Astrocyte (in vitro differentiated cells and primary cell): ENCODE results near the gene KIZ. TPM values are rescaled to one million over a fixed set of nuclear protein-coding genes. Genes with fewer than 3 reads are reported as not detected.

ENCODE experiments used
- DNase-seq: peaks from one replicate; pipeline ENCODE4 v3.0.0-alpha.2; 2010; ENCODE audit warnings: low read depth
- FAIRE-seq: peaks from 2 replicates; lab custom pipeline; 2011; peaks lifted over from hg19 to GRCh38; lab: Jason Lieb, UNC
- H2AFZ ChIP-seq: 2 replicates; pipeline ENCODE4 v1.6.0; 2012; ENCODE audit warnings: low read depth, low read length, inconsistent platforms
- H3K27ac ChIP-seq: 2 replicates; pipeline ENCODE4 v1.5.1; 2011; ENCODE audit warnings: low read depth, low read length, inconsistent platforms
- H3K27me3 ChIP-seq: 2 replicates; pipeline ENCODE4 v1.6.0; 2011; ENCODE audit warnings: low read length, inconsistent platforms; ENCODE audit not compliant: insufficient read depth
- H3K36me3 ChIP-seq: 2 replicates; pipeline ENCODE4 v1.5.1; 2011; ENCODE audit warnings: low read length, inconsistent platforms; ENCODE audit not compliant: insufficient read depth
- H3K4me1 ChIP-seq: 2 replicates; pipeline ENCODE4 v1.5.1; 2011; ENCODE audit warnings: low read length, inconsistent platforms; ENCODE audit not compliant: insufficient read depth
- H3K4me2 ChIP-seq: 2 replicates; pipeline ENCODE4 v1.6.0; 2012; ENCODE audit warnings: low read length, inconsistent platforms
- H3K4me3 ChIP-seq: 2 replicates; pipeline ENCODE4 v1.5.1; 2011; ENCODE audit warnings: low read depth, mild to moderate bottlenecking, low read length, inconsistent platforms; ENCODE audit not compliant: insufficient read depth
- H3K79me2 ChIP-seq: 2 replicates; pipeline ENCODE4 v1.6.0; 2012; ENCODE audit warnings: mild to moderate bottlenecking, low read length, inconsistent platforms; ENCODE audit not compliant: insufficient read depth
- H3K9ac ChIP-seq: 2 replicates; pipeline ENCODE4 v1.6.0; 2012; ENCODE audit warnings: mild to moderate bottlenecking, low read length, inconsistent platforms
- H3K9me3 ChIP-seq: 2 replicates; pipeline ENCODE4 v1.5.1; 2012; ENCODE audit warnings: low read depth, mild to moderate bottlenecking, low read length, inconsistent platforms; ENCODE audit not compliant: insufficient read depth
- H4K20me1 ChIP-seq: 2 replicates; pipeline ENCODE4 v1.6.0; 2012; ENCODE audit warnings: low read length, inconsistent platforms; ENCODE audit not compliant: insufficient read depth
- H3K27ac Mint-ChIP-seq: one replicate; pipeline ENCODE4 v1.8.0; 2021; ENCODE audit warnings: mild to moderate bottlenecking, mixed read lengths; ENCODE audit not compliant: unreplicated experiment
- H3K27me3 Mint-ChIP-seq: one replicate; pipeline ENCODE4 v1.8.0; 2021; ENCODE audit warnings: low read depth, mixed read lengths; ENCODE audit not compliant: unreplicated experiment
- H3K36me3 Mint-ChIP-seq: one replicate; pipeline ENCODE4 v1.8.0; 2021; ENCODE audit warnings: low read depth, mixed read lengths; ENCODE audit not compliant: unreplicated experiment
- H3K4me1 Mint-ChIP-seq: one replicate; pipeline ENCODE4 v1.8.0; 2021; ENCODE audit warnings: low read depth, mixed read lengths; ENCODE audit not compliant: unreplicated experiment
- H3K4me3 Mint-ChIP-seq: one replicate; pipeline ENCODE4 v1.8.0; 2021; ENCODE audit warnings: mild to moderate bottlenecking, moderate library complexity, mixed read lengths; ENCODE audit not compliant: unreplicated experiment
- H3K9me3 Mint-ChIP-seq: one replicate; pipeline ENCODE4 v1.8.0; 2021; ENCODE audit warnings: mild to moderate bottlenecking, mixed read lengths; ENCODE audit not compliant: unreplicated experiment
- EZH2 ChIP-seq: IDR thresholded peaks from 2 replicates; pipeline ENCODE4 v1.6.1; 2012; ENCODE audit warnings: mild to moderate bottlenecking, low read length, inconsistent platforms; ENCODE audit not compliant: insufficient read depth
- total RNA-seq: library from RNA; stranded (reverse); gene quantifications from 2 replicates; pipeline ENCODE4 v1.2.1, GENCODE V29; 2021
- TF ChIP-seq, protein P1 (sequence below): IDR thresholded peaks from 2 replicates; pipeline ENCODE4 v1.5.1; 2011; ENCODE audit warnings: low read depth, mild to moderate bottlenecking, inconsistent platforms, low read length, moderate library complexity; ENCODE audit not compliant: insufficient read depth

KIZ gene
- total RNA-seq, 1 donor from 2014 or later, result 9.7 TPM

DNA sequence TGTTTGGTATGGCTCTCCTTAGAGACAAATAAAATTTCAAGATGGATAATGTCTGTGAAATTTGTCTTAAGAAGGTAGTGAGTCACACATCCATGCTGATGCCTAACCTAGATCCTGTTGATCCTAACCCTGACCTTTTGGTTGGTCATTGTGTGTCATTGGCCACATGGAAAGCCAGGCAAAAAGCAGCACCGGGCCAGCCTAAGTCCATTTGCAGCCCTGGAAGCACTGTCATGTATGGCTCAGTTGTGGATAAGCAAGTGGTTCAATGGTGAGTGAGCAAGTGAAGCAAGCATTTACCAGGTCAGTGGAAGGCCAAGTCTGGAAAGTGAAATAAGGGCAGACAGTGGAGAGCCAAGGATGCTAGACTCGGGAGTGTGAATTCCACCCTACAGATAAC lies 165.1 kb downstream of the KIZ start:
- no peaks in the 10 kb centered on the region for H3K9me3 ChIP-seq
- no peak overlapping the region for H3K4me2 ChIP-seq
- DNase-seq, result peak; percentile 12
- H3K79me2 ChIP-seq, result no peaks in the 10 kb centered on the region
- H3K27me3 ChIP-seq, result no peaks in the 10 kb centered on the region
- no peak overlapping the region for H3K4me3 Mint-ChIP-seq
- peaks cover 5% of the 10 kb centered on the region for H3K9me3 Mint-ChIP-seq
- no peaks in the 10 kb centered on the region for H3K36me3 ChIP-seq
- H4K20me1 ChIP-seq, result no peaks in the 10 kb centered on the region
- peaks cover 11% of the 10 kb centered on the region for H3K27me3 Mint-ChIP-seq
- no peak overlapping the region for H3K27ac ChIP-seq
- H3K4me3 ChIP-seq, result no peak overlapping the region
- H3K36me3 Mint-ChIP-seq, result peaks cover 2% of the 10 kb centered on the region
- no peak overlapping the region for H3K9ac ChIP-seq
- no peak for FAIRE-seq
- H3K4me1 ChIP-seq, result no peaks in the 10 kb centered on the region
- no peak for TF ChIP-seq EZH2
- TF ChIP-seq, protein P1, sequence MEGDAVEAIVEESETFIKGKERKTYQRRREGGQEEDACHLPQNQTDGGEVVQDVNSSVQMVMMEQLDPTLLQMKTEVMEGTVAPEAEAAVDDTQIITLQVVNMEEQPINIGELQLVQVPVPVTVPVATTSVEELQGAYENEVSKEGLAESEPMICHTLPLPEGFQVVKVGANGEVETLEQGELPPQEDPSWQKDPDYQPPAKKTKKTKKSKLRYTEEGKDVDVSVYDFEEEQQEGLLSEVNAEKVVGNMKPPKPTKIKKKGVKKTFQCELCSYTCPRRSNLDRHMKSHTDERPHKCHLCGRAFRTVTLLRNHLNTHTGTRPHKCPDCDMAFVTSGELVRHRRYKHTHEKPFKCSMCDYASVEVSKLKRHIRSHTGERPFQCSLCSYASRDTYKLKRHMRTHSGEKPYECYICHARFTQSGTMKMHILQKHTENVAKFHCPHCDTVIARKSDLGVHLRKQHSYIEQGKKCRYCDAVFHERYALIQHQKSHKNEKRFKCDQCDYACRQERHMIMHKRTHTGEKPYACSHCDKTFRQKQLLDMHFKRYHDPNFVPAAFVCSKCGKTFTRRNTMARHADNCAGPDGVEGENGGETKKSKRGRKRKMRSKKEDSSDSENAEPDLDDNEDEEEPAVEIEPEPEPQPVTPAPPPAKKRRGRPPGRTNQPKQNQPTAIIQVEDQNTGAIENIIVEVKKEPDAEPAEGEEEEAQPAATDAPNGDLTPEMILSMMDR, result no peak
- no peak overlapping the region for H2AFZ ChIP-seq
- H3K27ac Mint-ChIP-seq, result no peak overlapping the region
- peaks cover 1% of the 10 kb centered on the region for H3K4me1 Mint-ChIP-seq

DNA sequence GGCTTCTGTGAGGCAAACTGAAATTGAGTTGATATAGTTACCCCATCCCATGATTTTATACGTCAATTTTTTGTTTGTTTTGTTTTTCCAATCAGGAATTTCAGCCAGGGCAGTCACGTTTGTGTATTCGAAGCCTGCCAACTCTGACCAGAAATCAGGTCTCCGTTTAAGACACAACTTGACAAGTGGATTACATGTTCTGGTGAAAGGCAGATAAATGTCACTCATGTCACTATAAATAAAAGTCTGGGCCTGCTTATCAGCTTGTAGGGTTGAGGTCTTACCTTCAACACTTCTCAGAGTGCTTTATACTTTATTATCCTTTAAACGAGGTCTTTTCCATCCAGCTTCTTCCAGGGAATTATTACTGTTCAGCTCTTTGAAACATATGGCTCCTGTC lies 168.9 kb downstream of the KIZ start:
- H3K4me1 ChIP-seq, result no peaks in the 10 kb centered on the region
- H3K27me3 ChIP-seq, result no peaks in the 10 kb centered on the region
- H3K79me2 ChIP-seq, result no peaks in the 10 kb centered on the region
- Mint-ChIP-seq H3K4me1 (peaks cover 1% of the 10 kb centered on the region), H3K36me3 (no peaks in the 10 kb centered on the region), H3K27me3 (peaks cover 4% of the 10 kb centered on the region), H3K4me3 (no peak overlapping the region), H3K27ac (no peak overlapping the region), H3K9me3 (no peaks in the 10 kb centered on the region)
- FAIRE-seq, result no peak
- H3K36me3 ChIP-seq, result no peaks in the 10 kb centered on the region
- no peaks in the 10 kb centered on the region for H4K20me1 ChIP-seq
- no peak for DNase-seq
- H3K27ac ChIP-seq, result no peak overlapping the region
- H3K9me3 ChIP-seq, result no peaks in the 10 kb centered on the region
- H3K4me3 ChIP-seq, result no peak overlapping the region
- H3K9ac ChIP-seq, result no peak overlapping the region
- no peak overlapping the region for H2AFZ ChIP-seq
- no peak overlapping the region for H3K4me2 ChIP-seq
- TF ChIP-seq, protein P1, result no peak
- TF ChIP-seq EZH2, result no peak

Other genes starting within 250 kb of the KIZ start
- gene LINC00237, start 19.7 kb upstream of the KIZ start, total RNA-seq, result not detected in 2 replicates
- 68.2 and 74.5 TPM in 2 replicates for gene XRN2, start 177.2 kb downstream of the KIZ start, total RNA-seq